Colon (tissue), 2 donors: ENCODE results near the gene VSIG10L.

Source experiments
- FAIRE-seq: peaks from 2 replicates; lab custom pipeline; 2012; peaks lifted over from hg19 to GRCh38; lab: Jason Lieb, UNC
- donor health status: control.
- donor health status: control.

VSIG10L gene

DNA sequence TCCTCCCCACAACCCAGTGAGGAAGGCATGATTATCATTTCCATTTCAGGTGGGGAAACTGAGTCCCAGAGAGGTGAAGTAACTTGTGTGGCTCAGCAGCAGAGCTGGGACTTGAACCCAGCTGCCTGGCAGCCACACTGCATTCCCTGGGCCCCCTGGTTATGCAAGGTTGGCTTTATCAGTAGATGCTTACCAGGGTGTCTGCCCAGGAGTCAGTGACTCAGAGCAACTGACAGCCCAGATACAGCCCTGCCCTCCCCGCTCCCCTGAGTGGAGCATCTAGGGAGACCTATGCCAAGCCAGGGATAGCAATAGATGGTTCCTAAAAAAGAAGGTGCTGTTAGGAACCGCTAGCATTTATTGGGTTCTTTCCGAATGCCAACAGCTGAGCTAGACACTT, 24.6 kb downstream of the VSIG10L start:
- FAIRE-seq: no peak

DNA sequence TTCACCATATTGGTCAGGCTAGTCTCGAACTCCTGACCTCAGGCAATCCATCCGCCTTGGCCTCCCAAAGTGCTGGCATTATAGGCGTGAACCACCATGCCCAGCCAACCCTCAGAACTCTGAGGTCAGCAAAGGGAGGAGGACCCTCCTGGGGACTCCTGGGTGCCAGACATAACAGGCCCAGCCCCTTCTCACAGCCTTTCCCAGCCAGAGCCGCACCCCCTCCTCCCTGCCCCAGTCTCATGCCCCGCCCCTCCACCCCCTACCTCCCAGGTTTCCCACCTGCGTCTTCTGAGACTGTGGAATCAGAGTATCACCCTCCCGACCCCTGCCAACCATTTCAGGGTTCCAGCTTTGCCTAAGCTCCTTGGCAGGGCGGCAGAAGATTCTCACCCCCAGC, 25.3 kb downstream of the VSIG10L start:
- no peak for FAIRE-seq

- no peak for FAIRE-seq
Observed at GRCh38 chr19:51311351-51312257, 30.3 kb downstream of the VSIG10L start, which contains the start of gene IGLON5. IGLON5 (plus strand) TSS chr19:51311644; CDS start chr19:51311848, 204 bp downstream.

DNA sequence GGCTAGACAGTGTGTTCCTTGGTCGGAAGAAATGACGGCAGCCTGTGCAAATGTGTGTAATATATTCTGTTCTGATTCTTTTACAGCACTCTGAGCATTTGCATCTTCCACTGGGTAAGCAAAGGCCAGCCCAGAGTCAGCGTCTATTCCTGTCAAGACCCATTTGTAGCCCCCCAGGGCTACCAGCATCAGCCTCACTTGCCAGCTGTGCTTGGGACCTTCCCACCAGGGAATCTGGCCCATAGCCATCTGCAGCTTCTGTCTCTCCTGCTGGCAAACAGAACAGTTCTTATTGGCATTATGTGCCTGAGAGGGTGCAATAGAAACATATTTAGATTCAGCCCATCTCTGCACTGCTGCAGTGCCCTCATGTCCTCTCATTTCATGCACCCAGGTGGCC, 36.5 kb downstream of the VSIG10L start:
- FAIRE-seq: no peak

GRCh38 chr19:51301266-51301665, 40.7 kb downstream of the VSIG10L start:
- no peak for FAIRE-seq

DNA sequence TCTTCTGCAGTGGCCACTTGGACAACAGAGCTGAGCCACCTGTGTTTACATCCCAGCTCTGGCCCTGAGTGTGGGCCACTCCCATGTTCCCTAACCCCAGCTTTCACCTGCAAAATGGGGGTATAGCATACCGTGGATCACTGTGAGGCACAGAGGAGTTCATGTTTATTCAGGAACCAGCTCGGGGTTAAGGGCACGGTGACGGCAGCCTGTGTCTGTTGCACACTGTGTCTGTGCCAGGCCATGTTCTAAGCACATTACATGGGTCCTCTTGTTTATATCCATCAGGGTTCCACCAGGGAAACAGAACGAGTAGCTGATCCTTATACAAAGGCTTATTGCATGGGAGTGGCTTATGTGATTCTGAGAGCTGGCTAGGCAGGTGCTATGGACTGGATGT, 44.5 kb downstream of the VSIG10L start:
- FAIRE-seq: no peak

DNA sequence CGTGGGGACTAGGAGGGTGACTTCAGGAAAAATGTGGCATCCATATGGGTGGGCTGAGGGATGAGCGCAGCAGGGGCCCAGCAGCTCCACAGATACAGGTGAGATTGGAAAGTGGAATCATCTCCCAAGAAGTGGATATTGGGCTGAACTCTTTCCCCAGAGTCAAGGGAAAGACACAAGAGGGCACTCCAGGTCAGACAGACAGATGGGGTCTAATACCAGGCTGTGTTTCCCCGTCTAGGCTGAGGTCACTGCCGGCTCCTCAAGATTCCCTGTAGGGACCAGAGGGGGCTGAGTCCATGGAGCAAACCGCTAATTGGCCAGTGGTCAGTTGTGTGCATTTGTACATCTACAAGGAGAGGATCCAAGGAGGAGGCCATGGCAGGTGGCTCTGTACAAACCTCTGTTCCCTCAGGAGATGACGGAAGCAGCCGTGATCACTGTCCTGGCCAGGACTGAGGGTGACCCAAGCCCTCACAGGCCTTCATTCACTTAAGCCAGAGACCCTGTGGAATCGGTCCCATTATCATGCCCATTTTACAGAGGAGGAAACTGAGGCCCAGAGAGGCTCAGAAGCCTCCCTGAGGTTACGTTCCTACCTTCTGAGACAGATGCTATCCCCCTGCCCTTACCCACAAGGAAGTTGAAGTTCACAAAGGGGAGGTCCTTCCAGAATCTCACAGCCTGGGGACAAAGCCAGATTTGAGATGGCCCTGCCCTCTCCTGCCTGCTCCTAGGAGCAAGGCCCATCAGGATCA, 45.4 kb downstream of the VSIG10L start:
- FAIRE-seq: no peak

GRCh38 chr19:51295382-51296126, 46.4 kb downstream of the VSIG10L start:
- FAIRE-seq: no peak

DNA sequence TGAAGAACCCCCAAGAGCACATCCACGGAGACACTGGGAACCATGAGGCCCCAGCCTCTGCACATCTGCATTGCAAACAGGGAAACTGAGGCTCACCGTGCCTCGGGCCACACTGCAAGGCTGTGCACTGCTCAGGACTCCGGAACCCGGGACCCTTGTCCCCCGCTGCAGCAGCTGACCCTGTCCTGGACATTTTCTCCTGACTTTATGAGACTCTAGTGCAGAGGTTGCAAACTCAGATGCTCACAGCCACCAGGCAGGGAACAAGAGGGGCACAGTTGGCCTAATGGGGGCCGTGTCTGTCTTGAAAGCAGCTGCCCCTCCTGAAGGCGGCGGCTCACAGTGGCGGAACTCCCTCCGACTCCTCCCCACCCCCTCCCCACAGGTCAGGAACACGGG, 47.0 kb downstream of the VSIG10L start:
- FAIRE-seq: no peak

DNA sequence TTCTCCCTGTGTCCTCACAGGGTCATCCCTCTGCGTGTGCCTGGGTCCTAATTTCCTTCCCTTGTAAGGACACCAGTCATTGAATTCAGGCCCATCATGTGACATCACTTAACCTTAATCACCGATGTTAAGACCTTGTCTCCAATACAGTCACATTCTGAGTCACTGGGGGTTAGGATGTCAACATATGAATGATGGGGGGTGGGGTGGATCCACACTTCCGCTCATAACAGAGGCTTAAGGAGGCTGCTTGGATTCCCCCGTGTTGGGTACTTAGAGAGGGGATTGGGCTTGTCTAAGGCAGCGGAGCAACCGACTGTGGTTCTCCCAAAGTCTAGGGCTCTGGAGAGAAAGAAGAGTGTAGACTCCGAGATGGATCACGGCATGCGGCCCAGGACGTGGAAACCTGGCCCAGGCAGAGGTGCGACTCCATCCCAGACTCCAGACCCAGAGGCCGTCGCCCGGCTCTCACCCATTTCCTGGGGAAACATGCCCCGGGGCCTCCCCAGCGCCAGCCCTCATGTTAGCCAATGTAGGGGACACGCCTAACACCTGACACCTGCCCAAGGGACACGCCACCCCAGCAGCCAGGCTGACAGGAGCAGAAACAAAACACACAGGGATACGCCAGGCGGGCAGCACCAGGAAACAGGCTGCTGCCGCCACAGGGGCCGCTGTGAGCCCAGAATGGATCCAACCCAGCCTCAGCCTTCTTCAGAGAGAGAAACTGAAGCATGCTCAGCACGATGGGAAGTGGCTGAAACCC, 47.5 kb downstream of the VSIG10L start:
- no peak for FAIRE-seq

DNA sequence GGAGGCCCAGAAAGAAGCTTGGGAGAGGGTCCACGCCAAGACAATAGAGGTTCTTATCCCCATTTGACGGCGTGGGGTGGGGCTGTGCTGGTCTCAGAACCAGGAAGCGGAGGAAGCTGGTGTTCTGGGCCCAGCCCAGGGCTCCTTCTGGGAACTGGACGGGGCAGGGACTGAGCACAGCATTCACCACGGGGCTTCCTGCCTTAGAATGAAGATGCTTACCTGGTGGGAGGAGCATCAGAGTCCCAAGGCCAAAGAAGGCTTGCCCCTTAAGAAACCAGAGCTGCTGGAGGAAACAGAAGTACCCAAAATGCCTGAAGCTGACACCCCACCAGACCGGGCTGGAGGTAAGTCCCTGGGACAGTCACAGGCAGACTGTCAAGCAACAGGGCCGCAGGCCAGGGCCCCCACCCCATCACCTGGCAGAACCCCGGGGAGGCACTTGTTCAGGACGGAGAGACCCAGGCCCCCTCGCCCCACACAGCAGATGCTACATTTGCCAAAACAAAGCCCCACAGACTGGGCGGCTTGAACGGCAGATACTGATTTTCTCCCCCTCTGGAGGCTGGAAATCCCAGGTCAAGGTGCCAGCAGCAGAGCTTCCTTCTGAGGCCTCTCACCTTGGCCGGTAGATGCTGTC, 48.2 kb downstream of the VSIG10L start:
- no peak for FAIRE-seq

DNA sequence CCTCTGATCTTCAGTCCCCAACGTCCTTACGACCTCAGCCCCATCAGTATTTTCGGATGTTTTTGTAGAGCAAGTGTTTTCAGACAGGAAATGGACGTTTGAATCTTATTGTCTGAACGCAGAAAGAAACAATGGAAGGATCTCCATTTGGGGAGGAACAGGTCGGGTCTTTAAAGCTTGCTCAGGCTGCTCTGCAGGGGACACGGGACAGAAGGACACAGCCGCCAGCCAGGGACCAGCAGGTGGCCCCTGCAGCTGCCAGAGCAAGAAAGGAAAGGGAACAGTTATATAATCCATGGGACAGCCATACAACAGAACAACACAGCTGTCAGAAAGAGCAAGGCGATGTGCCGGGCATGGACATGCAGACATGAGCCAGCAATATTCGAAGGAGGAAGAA, 49.0 kb downstream of the VSIG10L start:
- FAIRE-seq: no peak

GRCh38 chr19:51289635-51290034, 52.3 kb downstream of the VSIG10L start:
- FAIRE-seq: no peak

- FAIRE-seq: no peak
Observed at GRCh38 chr19:51285682-51286081, 56.3 kb downstream of the VSIG10L start.

- FAIRE-seq: no peak
Observed at GRCh38 chr19:51282335-51282734, 59.6 kb downstream of the VSIG10L start.
